MM.1S (cell line): ENCODE results near the gene KRTAP5-8.

Experiments used
- CTCF ChIP-seq: fragments of 300-600 bp; sonication (generic); IDR thresholded peaks from 2 replicates; pipeline ENCODE4 v1.5.1; 2016; ENCODE audit warnings: antibody characterized with exemption, low read length, mixed read lengths
- EZH2 ChIP-seq: fragments of 300-600 bp; sonication (generic); optimal IDR thresholded peaks from 2 replicates; pipeline ENCODE3; 2017; ENCODE audit warnings: low read depth, mild to moderate bottlenecking, antibody characterized with exemption, low read length, mixed read lengths

GRCh38 chr11:71539017-71539416 is 1.2 kb downstream of the KRTAP5-8 start:
- no peak for TF ChIP-seq CTCF
- no peak for TF ChIP-seq EZH2
